K562 (cell line): ENCODE data around the gene EDARADD. TPM values are rescaled to one million over a fixed set of nuclear protein-coding genes. Genes with fewer than 3 reads are reported as not detected.

Experiments
- C11orf30 ChIP-seq: fragments of 450-650 bp; IDR thresholded peaks from 2 replicates; pipeline ENCODE4 v1.6.1; 2016; ENCODE audit warnings: low read depth, mild to moderate bottlenecking
- CBX3 ChIP-seq, 2 experiments: IDR thresholded peaks; 1 replicate in 1 of 2; 2 replicates in 1 of 2; pipeline ENCODE4 v1.6.1; 2012; ENCODE audit warnings: inconsistent platforms in 2 of 2, low read length in 2 of 2, borderline replicate concordance in 1 of 2, control low read depth in 1 of 2
- CEBPG ChIP-seq, 3 experiments: fragments of 200-800 bp in 1 of 3; sonication (Bioruptor generic) in 1 of 3; sonication (generic) in 1 of 3; formaldehyde crosslinking in 1 of 3; IDR thresholded peaks in 2 of 3; conservative IDR thresholded peaks in 1 of 3; 2 replicates each; pipeline versions ENCODE4 v1.6.1 to v1.8.0; 2016 to 2022; ENCODE audit warnings: missing compliant biosample characterization in 2 of 3, missing genetic modification characterization in 2 of 3, mild to moderate bottlenecking in 1 of 3, missing genetic modification reagents in 1 of 3
- DEAF1 ChIP-seq: fragments of 450-650 bp; formaldehyde crosslinking; IDR thresholded peaks from 2 replicates; pipeline ENCODE4 v1.4.0; 2020; ENCODE audit warnings: mild to moderate bottlenecking, moderate library complexity
- DPF2 ChIP-seq: fragments of 450-650 bp; IDR thresholded peaks from 2 replicates; pipeline ENCODE4 v1.6.1; 2016
- ETV1 ChIP-seq: fragments of 450-650 bp; conservative IDR thresholded peaks from 2 replicates; pipeline ENCODE4 v1.6.1; 2016; ENCODE audit warnings: missing genetic modification characterization, control low read depth, low read depth, missing compliant biosample characterization
- FOSL1 ChIP-seq: fragments of 200-800 bp; sonication (Bioruptor generic); conservative IDR thresholded peaks from 2 replicates; pipeline ENCODE4 v1.6.1; 2016; ENCODE audit warnings: missing genetic modification characterization, missing compliant biosample characterization
- HCFC1 ChIP-seq: IDR thresholded peaks from 2 replicates; pipeline ENCODE4 v1.6.1; 2012; ENCODE audit warnings: low read depth, low read length, improper control_type of control experiment
- HDAC1 ChIP-seq, 2 experiments: fragments of 450-650 bp; IDR thresholded peaks; 2 replicates each; pipeline ENCODE4 v1.6.1; 2016 to 2017; ENCODE audit warnings: inconsistent platforms in 1 of 2, mild to moderate bottlenecking in 1 of 2, moderate library complexity in 1 of 2
- L3MBTL2 ChIP-seq: fragments of 450-650 bp; IDR thresholded peaks from 2 replicates; pipeline ENCODE4 v1.6.1; 2016; ENCODE audit warnings: mild to moderate bottlenecking, moderate library complexity
- MXI1 ChIP-seq: IDR thresholded peaks from 2 replicates; pipeline ENCODE4 v1.6.1; 2011; ENCODE audit warnings: low read depth, mild to moderate bottlenecking, improper control_type of control experiment, low read length
- MYC ChIP-seq, 2 experiments: fragments of 250-450 bp in 1 of 2; sonication (Bioruptor Pico) in 1 of 2; IDR thresholded peaks; 2 replicates each; pipeline versions ENCODE4 v1.5.1 to v1.6.1; 2012 to 2021; ENCODE audit warnings: low read depth in 2 of 2, borderline replicate concordance in 1 of 2, improper control_type of control experiment in 1 of 2, low read length in 1 of 2, mild to moderate bottlenecking in 1 of 2, moderate library complexity in 1 of 2
- NR0B1 ChIP-seq: fragments of 450-650 bp; IDR thresholded peaks from one replicate; pipeline ENCODE4 v1.6.1; 2018; ENCODE audit warnings: mild to moderate bottlenecking, moderate library complexity; ENCODE audit not compliant: partially characterized antibody
- RCOR1 ChIP-seq, 2 experiments: IDR thresholded peaks; 2 replicates each; pipeline ENCODE4 v1.6.1; 2012; ENCODE audit warnings: low read depth in 2 of 2, low read length in 2 of 2, borderline replicate concordance in 1 of 2, improper control_type of control experiment in 1 of 2
- SMC3 ChIP-seq: conservative IDR thresholded peaks from 2 replicates; pipeline ENCODE4 v1.6.1; 2011; ENCODE audit warnings: low read depth, low read length, improper control_type of control experiment; ENCODE audit not compliant: insufficient read depth
- SOX6 ChIP-seq: fragments of 450-650 bp; IDR thresholded peaks from 2 replicates; pipeline ENCODE4 v1.6.1; 2014; ENCODE audit warnings: mild to moderate bottlenecking
- TBL1XR1 ChIP-seq, 2 experiments: IDR thresholded peaks; 2 replicates each; pipeline ENCODE4 v1.6.1; 2012; ENCODE audit warnings: improper control_type of control experiment in 2 of 2, low read length in 2 of 2, mild to moderate bottlenecking in 1 of 2
- TEAD1 ChIP-seq, 2 experiments: fragments of 450-650 bp in 1 of 2; sonication (generic) in 1 of 2; formaldehyde crosslinking; IDR thresholded peaks; 2 replicates each; pipeline versions ENCODE4 v1.4.0 to v1.8.0; 2020 to 2022; ENCODE audit warnings: mild to moderate bottlenecking in 2 of 2, missing genetic modification reagents in 1 of 2
- TRIM24 ChIP-seq, 2 experiments: fragments of 450-650 bp; IDR thresholded peaks; 2 replicates each; pipeline ENCODE4 v1.6.1; 2016
- VEZF1 ChIP-seq: fragments of 200-800 bp; sonication (Bioruptor generic); IDR thresholded peaks from 2 replicates; pipeline ENCODE4 v1.6.1; 2017; ENCODE audit warnings: missing genetic modification characterization, missing compliant biosample characterization
- ZFPM2 ChIP-seq: fragments of 250-450 bp; sonication (Bioruptor Pico); IDR thresholded peaks from 2 replicates; pipeline ENCODE4 v1.5.1; 2022; ENCODE audit warnings: mild to moderate bottlenecking
- polyA plus RNA-seq, 8 experiments: library from polyadenylated mRNA; depleted of rRNA in 4 of 8; stranded (reverse) in 5 of 8; unstranded in 3 of 8; fragments of >200 nt; fragmentation: Nextera tagmentation in 2 of 8; fragmentation: Illumina TruSeq in 1 of 8; extraction: Ambion mirVana in 2 of 8; extraction: Trizol in 1 of 8; gene quantifications; 2 replicates each; pipeline versions ENCODE4 v1.2.1 to v1.2.3, GENCODE V29; 2011 to 2014; ENCODE audit warnings: inconsistent platforms in 1 of 8, missing spikeins in 1 of 8
- total RNA-seq, 7 experiments: library from RNA; depleted of rRNA in 6 of 7; stranded (reverse); fragments of >200 nt in 6 of 7; fragmentation: Illumina TruSeq in 2 of 7; extraction: Trizol in 2 of 7; gene quantifications; 2 replicates each; pipeline versions ENCODE4 v1.2.1 to v1.2.3, GENCODE V29; 2011 to 2021; ENCODE audit warnings: low replicate concordance in 1 of 7

Gene EDARADD
- total and polyA plus RNA-seq, 9 of the 15 experiments (the other 6 are each of a cell fraction or from before 2014, with no cell fraction given) = 0.46 to 32.4 (median 20.6) TPM

GRCh38 chr1:236397173-236397759 is 3.2 kb downstream of the EDARADD start (continued):
- no peak for TF ChIP-seq HDAC1 (IDR thresholded peaks at IDR 0.05)
- TF ChIP-seq HCFC1 = no peak
- TF ChIP-seq L3MBTL2 = peak; percentile 54
- no peak for TF ChIP-seq VEZF1
- 0 out of 2 replicates have a peak, but pooled peaks have one; percentile 31 for TF ChIP-seq DEAF1 (CRISPR knock-in tag)
- 0 out of 2 replicates have a peak, but pooled peaks have one; percentile 22 for TF ChIP-seq C11orf30
- peak; percentile 70 for TF ChIP-seq DPF2
- TF ChIP-seq TEAD1 (CRISPR knock-in tag; IDR thresholded peaks at IDR 0.05) = 0 out of 4 replicates have a peak, but pooled peaks of 1 of the 2 experiments have one; percentile 32
- TF ChIP-seq ETV1 (tag) = peak; percentile 33; the same call in 1 of the 2 replicates
- TF ChIP-seq MXI1 = no peak
- peak; percentile 43; the same call in 1 of the 2 replicates for TF ChIP-seq MYC (IDR thresholded peaks at IDR 0.05; ENCODE audit: low read depth, low read length)
- TF ChIP-seq MYC (CRISPR knock-in tag; IDR thresholded peaks at IDR 0.05; ENCODE audit: borderline replicate concordance, low read depth) = no peak
- no peak for TF ChIP-seq CEBPG (CRISPR knock-in tag; IDR thresholded peaks at IDR 0.05)
- TF ChIP-seq CEBPG (tag; conservative IDR thresholded peaks at IDR 0.05 in 1 of 2, IDR thresholded peaks at IDR 0.05 in 1 of 2) = peak; percentile 52 to 64; a peak in 3 of 4 replicates
- no peak for TF ChIP-seq CBX3 (IDR thresholded peaks at IDR 0.05; ENCODE audit: borderline replicate concordance in 1 of 2, low read length in 2 of 2)
- TF ChIP-seq RCOR1 (IDR thresholded peaks at IDR 0.05; ENCODE audit: borderline replicate concordance in 1 of 2, low read depth in 2 of 2, low read length in 2 of 2) = peak in 1 of 2 experiments; percentile 63; a peak in 1 of 4 replicates
- TF ChIP-seq ZFPM2 (CRISPR knock-in tag) = no peak
- peak; percentile 44 for TF ChIP-seq SOX6
- TF ChIP-seq TRIM24 (IDR thresholded peaks at IDR 0.05) = peak in 1 of 2 experiments; percentile 51; a peak in 1 of 4 replicates
- peak; percentile 47; the same call in 1 of the 2 replicates for TF ChIP-seq FOSL1 (tag)
- TF ChIP-seq TBL1XR1 (IDR thresholded peaks at IDR 0.05; ENCODE audit: low read length in 2 of 2) = no peak
- TF ChIP-seq NR0B1 = no peak
- TF ChIP-seq SMC3 = no peak
